Suprapubic skin (tissue), 4 donors: Measurements from ENCODE around the gene ZDHHC13.

Experiments
- EP300 ChIP-seq: sonication (generic); formaldehyde crosslinking; IDR thresholded peaks from one replicate; pipeline ENCODE4 v1.6.1; 2017; ENCODE audit warnings: antibody characterized with exemption
- POLR2AphosphoS5 ChIP-seq, 3 donors: sonication (generic); formaldehyde crosslinking; IDR thresholded peaks; one replicate each; pipeline ENCODE4 v1.6.1; 2017; ENCODE audit warnings: antibody characterized with exemption in 3 of 3
- TF ChIP-seq, protein P1 (sequence below), 2 donors: fragments of 200-600 bp in 1 of 2; fragments of 450-650 bp in 1 of 2; sonication (generic) in 1 of 2; IDR thresholded peaks; one replicate each; pipeline ENCODE4 v1.5.1; 2016 to 2019; ENCODE audit warnings: antibody characterized with exemption in 2 of 2, mild to moderate bottlenecking in 1 of 2, moderate library complexity in 1 of 2

DNA sequence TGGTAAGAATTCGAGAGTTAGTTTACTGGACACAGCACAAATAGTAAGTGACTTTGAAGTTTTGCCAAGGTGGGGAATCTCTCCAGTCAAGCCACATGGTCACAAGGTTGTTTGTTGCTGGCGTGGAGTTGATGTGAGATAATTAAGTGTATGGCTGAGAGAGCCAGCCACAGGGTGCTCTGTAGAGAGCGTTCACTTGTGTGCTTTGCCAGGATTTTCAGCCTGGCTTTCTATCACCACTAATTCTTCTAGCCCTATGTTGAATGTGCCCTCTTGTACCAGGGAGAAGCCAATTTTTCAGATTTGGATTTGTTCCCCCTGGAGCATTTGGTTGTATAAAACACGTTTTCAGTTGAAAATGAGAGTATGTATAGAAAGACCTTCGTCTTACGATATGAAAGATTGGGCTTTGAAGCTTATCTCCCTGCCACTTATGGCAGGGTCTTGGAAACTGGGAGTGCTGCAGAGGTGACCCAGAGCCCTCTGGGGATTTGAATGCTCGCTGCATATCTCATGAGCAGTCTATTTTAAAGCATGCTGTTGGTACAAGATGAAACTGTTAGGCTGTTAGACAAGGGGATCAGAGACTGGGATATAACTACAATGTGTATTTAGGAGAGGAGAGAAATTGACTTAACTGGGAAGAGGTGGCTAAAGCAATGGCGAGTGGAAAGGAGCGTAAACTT lies 56.2 kb downstream of the ZDHHC13 start:
- TF ChIP-seq, protein P1, sequence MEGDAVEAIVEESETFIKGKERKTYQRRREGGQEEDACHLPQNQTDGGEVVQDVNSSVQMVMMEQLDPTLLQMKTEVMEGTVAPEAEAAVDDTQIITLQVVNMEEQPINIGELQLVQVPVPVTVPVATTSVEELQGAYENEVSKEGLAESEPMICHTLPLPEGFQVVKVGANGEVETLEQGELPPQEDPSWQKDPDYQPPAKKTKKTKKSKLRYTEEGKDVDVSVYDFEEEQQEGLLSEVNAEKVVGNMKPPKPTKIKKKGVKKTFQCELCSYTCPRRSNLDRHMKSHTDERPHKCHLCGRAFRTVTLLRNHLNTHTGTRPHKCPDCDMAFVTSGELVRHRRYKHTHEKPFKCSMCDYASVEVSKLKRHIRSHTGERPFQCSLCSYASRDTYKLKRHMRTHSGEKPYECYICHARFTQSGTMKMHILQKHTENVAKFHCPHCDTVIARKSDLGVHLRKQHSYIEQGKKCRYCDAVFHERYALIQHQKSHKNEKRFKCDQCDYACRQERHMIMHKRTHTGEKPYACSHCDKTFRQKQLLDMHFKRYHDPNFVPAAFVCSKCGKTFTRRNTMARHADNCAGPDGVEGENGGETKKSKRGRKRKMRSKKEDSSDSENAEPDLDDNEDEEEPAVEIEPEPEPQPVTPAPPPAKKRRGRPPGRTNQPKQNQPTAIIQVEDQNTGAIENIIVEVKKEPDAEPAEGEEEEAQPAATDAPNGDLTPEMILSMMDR (IDR thresholded peaks at IDR 0.05) = no peak
- no peak for TF ChIP-seq EP300
- TF ChIP-seq POLR2AphosphoS5 (IDR thresholded peaks at IDR 0.05) = no peak
